Measurements from ENCODE around the gene LHFPL2. TPM values are rescaled to one million over a fixed set of nuclear protein-coding genes. Genes with fewer than 3 reads are reported as not detected.

The LHFPL2 gene
- total RNA-seq, 3 donors from 2014 or later: 44.8 to 63.6 (median 50.2) TPM

GRCh38 chr5:78506261-78507024 is 142.1 kb downstream of the LHFPL2 start:
- H3K36me3 ChIP-seq (ENCODE audit: low read depth): no peaks in the 10 kb centered on the region
- DNase-seq (no peak), ATAC-seq (no peak)
- intact Hi-C loops (cut with DNase I, micrococcal nuclease): no loop called here
- no peaks in the 10 kb centered on the region for H3K9me3 ChIP-seq
- H3K4me3 ChIP-seq: no peak overlapping the region
- no peak for TF ChIP-seq CTCF (IDR thresholded peaks at IDR 0.05)
- H3K4me1 ChIP-seq (ENCODE audit: low read depth): peaks cover 17% of the 10 kb centered on the region

- Histone ChIP-seq H3K36me3 (ENCODE audit: low read depth) (no peaks in the 10 kb centered on the region), H3K4me1 (ENCODE audit: low read depth) (peaks cover 17% of the 10 kb centered on the region), H3K4me3 (no peak overlapping the region), H3K9me3 (no peaks in the 10 kb centered on the region)
- intact Hi-C loops (cut with DNase I, micrococcal nuclease): no loop called here
- no peak for TF ChIP-seq CTCF (IDR thresholded peaks at IDR 0.05)
- DNase-seq (no peak), ATAC-seq (no peak)
Measured at GRCh38 chr5:78505860-78506259, 142.7 kb downstream of the LHFPL2 start.

- Histone ChIP-seq H3K4me3 (no peak overlapping the region), H3K36me3 (ENCODE audit: low read depth) (no peaks in the 10 kb centered on the region), H3K4me1 (ENCODE audit: low read depth) (peaks cover 9% of the 10 kb centered on the region), H3K9me3 (no peaks in the 10 kb centered on the region)
- intact Hi-C loops (cut with DNase I, micrococcal nuclease): no loop called here
- no peak for TF ChIP-seq CTCF (IDR thresholded peaks at IDR 0.05)
- DNase-seq (peak; percentile 55 to 74 (median 65)), ATAC-seq (peak; percentile 71)
Measured at GRCh38 chr5:78504704-78505677, 143.6 kb downstream of the LHFPL2 start.

GRCh38 chr5:78503958-78504653 is 144.5 kb downstream of the LHFPL2 start:
- no peaks in the 10 kb centered on the region for H3K9me3 ChIP-seq
- TF ChIP-seq CTCF (IDR thresholded peaks at IDR 0.05): no peak
- H3K36me3 ChIP-seq (ENCODE audit: low read depth): no peaks in the 10 kb centered on the region
- no peak for DNase-seq
- ATAC-seq: no peak
- peaks cover 3% of the 10 kb centered on the region for H3K4me1 ChIP-seq (ENCODE audit: low read depth)
- no peak overlapping the region for H3K4me3 ChIP-seq
- intact Hi-C loops (cut with DNase I, micrococcal nuclease): no loop called here

Data from mucosa of descending colon (tissue), 3 donors.